ENCODE measurements around the gene PXDN.
A peak's percentile ranks its signal among the peaks of the same experiment; 100 is the strongest.
"Not testable (repeated sequence)": the region's sequence is repeated elsewhere in the genome, so short reads cannot be mapped to it uniquely, and the experiment has no call there.

PXDN gene

GRCh38 chr2:1767939-1768691, 23.8 kb upstream of the PXDN start:
- H3K9ac ChIP-seq (ENCODE audit: insufficient read length, low read depth), result no peak overlapping the region

GRCh38 chr2:1766851-1767811, 22.8 kb upstream of the PXDN start:
- Histone ChIP-seq H3K4me1 (ENCODE audit: insufficient read depth, insufficient read length) (peaks cover 15% of the 10 kb centered on the region), H3K9me3 (ENCODE audit: insufficient read depth, low read length) (no peaks in the 10 kb centered on the region), H3K27me3 (ENCODE audit: insufficient read depth, insufficient read length) (peaks cover 7% of the 10 kb centered on the region), H3K4me3 (ENCODE audit: insufficient read length, low read depth) (no peak overlapping the region), H3K36me3 (ENCODE audit: insufficient read depth, insufficient read length, low read length) (no peaks in the 10 kb centered on the region), H3K9ac (ENCODE audit: insufficient read length, low read depth) (peak overlapping the region; percentile 21)
- DNase-seq (ENCODE audit: low read depth, low spot score), result no peak
- TF ChIP-seq SUZ12 (IDR thresholded peaks at IDR 0.05; ENCODE audit: extremely low read depth, insufficient read depth, insufficient read length) (no peak), YY1 (IDR thresholded peaks at IDR 0.05; ENCODE audit: insufficient read depth, insufficient read length) (no peak), ZNF274 (IDR thresholded peaks at IDR 0.05; ENCODE audit: low read depth, low read length) (no peak)

More at GRCh38 chr2:1767939-1768691, 23.8 kb upstream of the PXDN start:
- no peak for DNase-seq (ENCODE audit: low read depth, low spot score)
- H3K9me3 ChIP-seq (ENCODE audit: insufficient read depth, low read length), result no peaks in the 10 kb centered on the region
- peaks cover 15% of the 10 kb centered on the region for H3K4me1 ChIP-seq (ENCODE audit: insufficient read depth, insufficient read length)
- no peaks in the 10 kb centered on the region for H3K36me3 ChIP-seq (ENCODE audit: insufficient read depth, insufficient read length, low read length)
- TF ChIP-seq ZNF274 (IDR thresholded peaks at IDR 0.05; ENCODE audit: low read depth, low read length) (no peak), YY1 (IDR thresholded peaks at IDR 0.05; ENCODE audit: insufficient read depth, insufficient read length) (no peak), SUZ12 (IDR thresholded peaks at IDR 0.05; ENCODE audit: extremely low read depth, insufficient read depth, insufficient read length) (no peak)
- H3K4me3 ChIP-seq (ENCODE audit: insufficient read length, low read depth), result no peak overlapping the region
- peaks cover 7% of the 10 kb centered on the region for H3K27me3 ChIP-seq (ENCODE audit: insufficient read depth, insufficient read length)

- DNase-seq (ENCODE audit: low read depth, low spot score), result peak; percentile 51
- Histone ChIP-seq H3K9ac (ENCODE audit: insufficient read length, low read depth) (no peak overlapping the region), H3K9me3 (ENCODE audit: insufficient read depth, low read length) (no peaks in the 10 kb centered on the region), H3K27me3 (ENCODE audit: insufficient read depth, insufficient read length) (peaks cover 7% of the 10 kb centered on the region), H3K4me1 (ENCODE audit: insufficient read depth, insufficient read length) (peaks cover 9% of the 10 kb centered on the region), H3K36me3 (ENCODE audit: insufficient read depth, insufficient read length, low read length) (no peaks in the 10 kb centered on the region), H3K4me3 (ENCODE audit: insufficient read length, low read depth) (no peak overlapping the region)
- TF ChIP-seq YY1 (IDR thresholded peaks at IDR 0.05; ENCODE audit: insufficient read depth, insufficient read length) (no peak), ZNF274 (IDR thresholded peaks at IDR 0.05; ENCODE audit: low read depth, low read length) (no peak), SUZ12 (IDR thresholded peaks at IDR 0.05; ENCODE audit: extremely low read depth, insufficient read depth, insufficient read length) (no peak)
These were observed 22.1 kb upstream of the PXDN start for GRCh38 chr2:1766425-1766824.

- not testable (repeated sequence) for H3K9ac ChIP-seq (ENCODE audit: insufficient read length, low read depth); DNase-seq (ENCODE audit: low read depth, low spot score)
These were observed 20.9 kb upstream of the PXDN start for GRCh38 chr2:1765201-1765600.

DNA sequence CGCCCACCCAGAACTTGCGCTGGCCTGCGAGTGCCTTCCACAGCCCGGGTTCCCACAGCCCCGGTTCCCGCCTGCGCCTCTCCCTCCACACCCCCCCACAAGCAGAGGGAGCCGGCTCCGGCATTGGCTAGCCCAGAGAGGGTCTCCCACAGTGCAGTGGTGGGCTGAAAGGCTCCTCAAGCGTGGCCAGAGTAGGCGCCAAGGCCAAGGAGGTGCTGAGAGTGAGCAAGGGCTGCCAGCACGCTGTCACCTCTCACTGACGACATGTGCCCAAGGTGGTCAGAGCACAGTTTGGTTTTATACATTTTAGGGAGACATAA, 15.3 kb upstream of the PXDN start:
- H3K9me3 ChIP-seq (ENCODE audit: insufficient read depth, low read length), result peaks cover 28% of the 10 kb centered on the region; the same call in 1 of the 2 replicates
- TF ChIP-seq SUZ12 (IDR thresholded peaks at IDR 0.05; ENCODE audit: extremely low read depth, insufficient read depth, insufficient read length) (no peak), YY1 (IDR thresholded peaks at IDR 0.05; ENCODE audit: insufficient read depth, insufficient read length) (no peak)
- no peak overlapping the region for H3K4me3 ChIP-seq (ENCODE audit: insufficient read length, low read depth)
- H3K9ac ChIP-seq (ENCODE audit: insufficient read length, low read depth), result no peak overlapping the region
- no peak for DNase-seq (ENCODE audit: low read depth, low spot score)
- no peaks in the 10 kb centered on the region for H3K36me3 ChIP-seq (ENCODE audit: insufficient read depth, insufficient read length, low read length)
- no peaks in the 10 kb centered on the region for H3K4me1 ChIP-seq (ENCODE audit: insufficient read depth, insufficient read length)
- H3K27me3 ChIP-seq (ENCODE audit: insufficient read depth, insufficient read length), result no peaks in the 10 kb centered on the region

More at GRCh38 chr2:1765201-1765600, 20.9 kb upstream of the PXDN start:
- not testable (repeated sequence) for H3K4me1 ChIP-seq (ENCODE audit: insufficient read depth, insufficient read length); H3K27me3 ChIP-seq (ENCODE audit: insufficient read depth, insufficient read length); H3K36me3 ChIP-seq (ENCODE audit: insufficient read depth, insufficient read length, low read length); H3K4me3 ChIP-seq (ENCODE audit: insufficient read length, low read depth); H3K9me3 ChIP-seq (ENCODE audit: insufficient read depth, low read length)

DNA sequence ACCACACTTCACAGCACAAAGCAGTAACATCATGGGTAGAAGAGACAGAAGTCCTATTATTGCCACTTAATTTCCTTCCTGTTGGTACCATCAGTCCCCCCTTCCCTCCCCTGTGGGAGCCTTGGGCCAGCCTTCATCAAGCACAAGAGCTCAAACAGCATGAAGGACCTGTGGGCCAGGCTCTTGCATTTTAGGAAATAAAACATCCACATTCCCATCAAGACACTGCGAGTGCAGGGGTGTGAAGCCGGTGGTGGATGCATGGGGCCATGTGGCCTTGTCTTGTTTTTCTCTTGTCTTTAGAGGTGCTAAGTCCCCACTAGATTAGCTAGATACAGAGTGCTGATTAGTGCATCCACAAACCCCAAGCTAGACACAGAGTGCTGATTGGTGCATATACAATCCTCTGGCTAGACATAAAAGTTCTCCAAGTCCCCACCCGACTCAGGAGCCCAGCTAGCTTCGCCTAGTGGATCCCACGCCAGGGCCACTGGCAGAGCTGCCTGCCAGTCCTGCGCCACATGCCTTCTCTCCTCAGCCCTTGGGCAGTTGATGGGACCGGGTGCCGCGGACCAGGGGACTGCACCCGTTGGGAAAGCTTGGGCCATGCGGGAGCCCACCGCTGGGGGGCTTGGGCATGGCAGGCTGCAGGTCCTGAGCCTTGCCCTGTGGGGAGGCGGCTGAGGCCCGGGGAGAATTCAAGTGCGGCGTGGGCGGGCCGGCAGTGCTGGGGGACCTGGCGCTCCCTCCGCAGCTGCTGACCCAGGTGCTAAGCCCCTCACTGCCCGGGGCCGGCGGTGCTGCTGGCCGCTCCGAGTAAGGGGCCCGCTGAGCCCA, 14.7 kb upstream of the PXDN start:
- Histone ChIP-seq H3K9me3 (ENCODE audit: insufficient read depth, low read length) (peaks cover 34% of the 10 kb centered on the region; the same call in 1 of the 2 replicates), H3K9ac (ENCODE audit: insufficient read length, low read depth) (no peak overlapping the region)

More for the DNA sequence above, 14.7 kb upstream of the PXDN start:
- DNase-seq (ENCODE audit: low read depth, low spot score), result no peak
- TF ChIP-seq SUZ12 (IDR thresholded peaks at IDR 0.05; ENCODE audit: extremely low read depth, insufficient read depth, insufficient read length), result no peak
- no peak for TF ChIP-seq ZNF274 (IDR thresholded peaks at IDR 0.05; ENCODE audit: low read depth, low read length)
- TF ChIP-seq YY1 (IDR thresholded peaks at IDR 0.05; ENCODE audit: insufficient read depth, insufficient read length), result no peak
- Histone ChIP-seq H3K27me3 (ENCODE audit: insufficient read depth, insufficient read length) (no peaks in the 10 kb centered on the region), H3K36me3 (ENCODE audit: insufficient read depth, insufficient read length, low read length) (no peaks in the 10 kb centered on the region), H3K4me1 (ENCODE audit: insufficient read depth, insufficient read length) (no peaks in the 10 kb centered on the region), H3K4me3 (ENCODE audit: insufficient read length, low read depth) (no peak overlapping the region)

Data from NT2/D1 (cell line).